CD4-positive, alpha-beta T cell (primary cell): ENCODE measurements around the gene PCDHGB3. TPM values are rescaled to one million over a fixed set of nuclear protein-coding genes. Genes with fewer than 3 reads are reported as not detected.

Source experiments
- ATAC-seq: fragments of 200-7000 bp; cut with Tn5 transposase; one replicate; pipeline ENCODE4 v1.10.0; 2022; ENCODE audit warnings: mild to moderate bottlenecking; ENCODE audit not compliant: poor library complexity
- CTCF ChIA-PET: fragments of 350-600 bp; sonication (Branson Sonifier 250); formaldehyde crosslinking; loops from one replicate; lab custom pipeline; 2021; ENCODE audit warnings: antibody characterized with exemption, inconsistent platforms; lab: Charles Lee
- POLR2A ChIA-PET: fragments of 350-600 bp; sonication (Branson Sonifier 250); formaldehyde crosslinking; loops from one replicate; lab custom pipeline; 2021; ENCODE audit warnings: antibody characterized with exemption, inconsistent platforms; lab: Charles Lee
- DNase-seq, 14 experiments: peaks; one replicate each; pipeline ENCODE4 v3.0.0-alpha.2; 2013 to 2020; ENCODE audit warnings: mixed read lengths in 2 of 14
- H3K27ac ChIP-seq, 2 donors: one replicate each; pipeline versions ENCODE4 v1.5.1 to v1.7.0; 2013; ENCODE audit warnings: low read length in 2 of 2, low read depth in 1 of 2, mild to moderate bottlenecking in 1 of 2
- H3K27me3 ChIP-seq, 2 experiments: 1 replicate in 1 of 2; 2 replicates in 1 of 2; pipeline versions ENCODE4 v1.6.1 to v1.7.0; 2013; ENCODE audit warnings: low read length in 2 of 2, control low read depth in 1 of 2, mild to moderate bottlenecking in 1 of 2, moderate library complexity in 1 of 2; ENCODE audit not compliant: insufficient read depth in 2 of 2, control insufficient read depth in 1 of 2
- H3K36me3 ChIP-seq: one replicate; pipeline ENCODE4 v1.6.1; 2013; ENCODE audit warnings: low read length, control low read depth; ENCODE audit not compliant: insufficient read depth
- H3K4me1 ChIP-seq: one replicate; pipeline ENCODE4 v1.6.1; 2013; ENCODE audit warnings: low read length, control low read depth; ENCODE audit not compliant: insufficient read depth
- H3K4me3 ChIP-seq: one replicate; pipeline ENCODE4 v1.5.1; 2013; ENCODE audit warnings: mild to moderate bottlenecking, low read length, moderate library complexity
- H3K9me3 ChIP-seq, 2 experiments: 1 replicate in 1 of 2; 2 replicates in 1 of 2; pipeline versions ENCODE4 v1.6.1 to v1.7.0; 2013; ENCODE audit warnings: low read length in 2 of 2, mild to moderate bottlenecking in 2 of 2, control low read depth in 1 of 2, moderate library complexity in 1 of 2; ENCODE audit not compliant: control insufficient read depth in 1 of 2, insufficient read depth in 1 of 2
- H3K27ac Mint-ChIP-seq: one replicate; pipeline ENCODE4 v1.8.0; 2020; ENCODE audit warnings: mixed read lengths
- H3K27me3 Mint-ChIP-seq: one replicate; pipeline ENCODE4 v1.8.0; 2021; ENCODE audit warnings: mixed read lengths
- H3K36me3 Mint-ChIP-seq: one replicate; pipeline ENCODE4 v1.8.0; 2021; ENCODE audit warnings: low read depth, mixed read lengths
- H3K4me1 Mint-ChIP-seq: one replicate; pipeline ENCODE4 v1.8.0; 2021; ENCODE audit warnings: low read depth, mixed read lengths
- H3K4me3 Mint-ChIP-seq: one replicate; pipeline ENCODE4 v1.8.0; 2020; ENCODE audit warnings: mild to moderate bottlenecking, mixed read lengths
- H3K9me3 Mint-ChIP-seq: one replicate; pipeline ENCODE4 v1.8.0; 2020; ENCODE audit warnings: mixed read lengths
- intact Hi-C, 2 experiments: fragments of 100-400 bp; cut with DNase I in 1 of 2; cut with micrococcal nuclease in 1 of 2; formaldehyde crosslinking; loops; one replicate each; pipeline versions ENCODE4 v1.15.1 to v1.9.0; 2023 to 2025; cut with DNase I, micrococcal nuclease
- total RNA-seq, 174 experiments: library from RNA in 2 of 174; stranded (reverse) in 2 of 174; gene quantifications; one replicate each; pipeline ENCODE4 v1.2.3 and lab custom pipeline; 2021 to 2026
- TF ChIP-seq, protein P1 (sequence below): fragments of 200-600 bp; IDR thresholded peaks from one replicate; pipeline ENCODE4 v1.8.0; 2022; ENCODE audit warnings: antibody characterized with exemption, mild to moderate bottlenecking

The PCDHGB3 gene
- total RNA-seq, 2 experiments from 2014 or later, result 0.11 to 0.28 TPM

DNA sequence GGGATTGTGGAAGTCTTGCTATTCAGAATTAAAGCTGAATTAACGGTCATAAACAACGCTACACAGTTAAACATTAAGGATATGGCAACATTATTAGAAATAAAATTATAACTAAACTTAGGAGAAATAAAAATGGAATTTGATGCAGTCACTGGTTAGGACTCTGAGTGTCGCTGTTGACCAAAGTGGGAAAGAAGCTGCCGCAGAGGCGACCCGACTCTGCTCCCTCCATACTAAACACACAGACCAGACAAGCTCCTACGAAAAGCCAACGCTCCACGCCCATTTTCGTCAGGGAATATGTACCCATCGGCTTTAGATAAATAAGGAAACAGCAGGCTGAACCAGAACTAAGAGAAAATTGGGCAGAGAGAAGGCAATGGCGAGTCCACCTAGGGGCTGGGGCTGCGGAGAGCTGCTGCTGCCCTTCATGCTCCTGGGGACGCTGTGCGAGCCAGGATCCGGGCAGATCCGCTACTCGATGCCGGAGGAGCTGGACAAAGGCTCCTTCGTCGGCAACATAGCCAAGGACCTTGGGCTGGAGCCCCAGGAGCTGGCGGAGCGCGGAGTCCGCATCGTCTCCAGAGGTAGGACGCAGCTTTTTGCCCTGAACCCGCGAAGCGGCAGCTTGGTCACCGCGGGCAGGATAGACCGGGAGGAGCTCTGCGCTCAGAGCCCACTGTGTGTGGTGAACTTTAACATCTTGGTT lies 5.9 kb upstream of the PCDHGB3 start, which contains the start of gene PCDHGA5:
Gene PCDHGA5, plus strand, starts transcription at position 211 of the 709 bp plus-strand sequence. Its CDS starts 169 bp downstream, at position 380.
- H3K27me3 ChIP-seq, result peaks cover 60 to 84% of the 10 kb centered on the region in 2 experiments
- TF ChIP-seq, protein P1, sequence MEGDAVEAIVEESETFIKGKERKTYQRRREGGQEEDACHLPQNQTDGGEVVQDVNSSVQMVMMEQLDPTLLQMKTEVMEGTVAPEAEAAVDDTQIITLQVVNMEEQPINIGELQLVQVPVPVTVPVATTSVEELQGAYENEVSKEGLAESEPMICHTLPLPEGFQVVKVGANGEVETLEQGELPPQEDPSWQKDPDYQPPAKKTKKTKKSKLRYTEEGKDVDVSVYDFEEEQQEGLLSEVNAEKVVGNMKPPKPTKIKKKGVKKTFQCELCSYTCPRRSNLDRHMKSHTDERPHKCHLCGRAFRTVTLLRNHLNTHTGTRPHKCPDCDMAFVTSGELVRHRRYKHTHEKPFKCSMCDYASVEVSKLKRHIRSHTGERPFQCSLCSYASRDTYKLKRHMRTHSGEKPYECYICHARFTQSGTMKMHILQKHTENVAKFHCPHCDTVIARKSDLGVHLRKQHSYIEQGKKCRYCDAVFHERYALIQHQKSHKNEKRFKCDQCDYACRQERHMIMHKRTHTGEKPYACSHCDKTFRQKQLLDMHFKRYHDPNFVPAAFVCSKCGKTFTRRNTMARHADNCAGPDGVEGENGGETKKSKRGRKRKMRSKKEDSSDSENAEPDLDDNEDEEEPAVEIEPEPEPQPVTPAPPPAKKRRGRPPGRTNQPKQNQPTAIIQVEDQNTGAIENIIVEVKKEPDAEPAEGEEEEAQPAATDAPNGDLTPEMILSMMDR, result no peak
- peaks cover 39% of the 10 kb centered on the region for H3K36me3 Mint-ChIP-seq
- ChIA-PET CTCF (interaction anchor here (0.9 to 1.4 kb wide), 2 partner anchors 33 to 57 kb away, joined by 4 to 6 read pairs; partner anchors contain the start of genes PCDHGA11 and PCDHGB5), POLR2A (interaction anchor here (0.9 kb wide), 1 partner anchor 49 kb away, joined by 3 read pairs; the partner anchor contains the start of gene PCDHGA10)
- intact Hi-C loops, result loop anchor here (10.0 kb wide), 2 partner anchors 51 to 139 kb away; partner anchors contain the start of genes PCDHB14 (in 1 of the 2), PCDHGA10 (in 1 of the 2) and PCDHGB7 (in 1 of the 2)
- H3K9me3 ChIP-seq, result peaks cover 52 to 56% of the 10 kb centered on the region in 2 experiments
- no peak within 1 kb of the TSS for H3K27ac ChIP-seq
- H3K4me3 ChIP-seq, result no peak within 1 kb of the TSS
- H3K4me1 ChIP-seq, result peaks cover 3% of the 10 kb centered on the region
- peaks cover 6% of the 10 kb centered on the region for H3K4me1 Mint-ChIP-seq
- no peak within 1 kb of the TSS for H3K4me3 Mint-ChIP-seq
- peaks cover 28% of the 10 kb centered on the region for H3K9me3 Mint-ChIP-seq
- no peak for ATAC-seq
- no peaks in the 10 kb centered on the region for H3K36me3 ChIP-seq
- peaks cover 89% of the 10 kb centered on the region for H3K27me3 Mint-ChIP-seq
- no peak for DNase-seq
- no peak within 1 kb of the TSS for H3K27ac Mint-ChIP-seq

DNA sequence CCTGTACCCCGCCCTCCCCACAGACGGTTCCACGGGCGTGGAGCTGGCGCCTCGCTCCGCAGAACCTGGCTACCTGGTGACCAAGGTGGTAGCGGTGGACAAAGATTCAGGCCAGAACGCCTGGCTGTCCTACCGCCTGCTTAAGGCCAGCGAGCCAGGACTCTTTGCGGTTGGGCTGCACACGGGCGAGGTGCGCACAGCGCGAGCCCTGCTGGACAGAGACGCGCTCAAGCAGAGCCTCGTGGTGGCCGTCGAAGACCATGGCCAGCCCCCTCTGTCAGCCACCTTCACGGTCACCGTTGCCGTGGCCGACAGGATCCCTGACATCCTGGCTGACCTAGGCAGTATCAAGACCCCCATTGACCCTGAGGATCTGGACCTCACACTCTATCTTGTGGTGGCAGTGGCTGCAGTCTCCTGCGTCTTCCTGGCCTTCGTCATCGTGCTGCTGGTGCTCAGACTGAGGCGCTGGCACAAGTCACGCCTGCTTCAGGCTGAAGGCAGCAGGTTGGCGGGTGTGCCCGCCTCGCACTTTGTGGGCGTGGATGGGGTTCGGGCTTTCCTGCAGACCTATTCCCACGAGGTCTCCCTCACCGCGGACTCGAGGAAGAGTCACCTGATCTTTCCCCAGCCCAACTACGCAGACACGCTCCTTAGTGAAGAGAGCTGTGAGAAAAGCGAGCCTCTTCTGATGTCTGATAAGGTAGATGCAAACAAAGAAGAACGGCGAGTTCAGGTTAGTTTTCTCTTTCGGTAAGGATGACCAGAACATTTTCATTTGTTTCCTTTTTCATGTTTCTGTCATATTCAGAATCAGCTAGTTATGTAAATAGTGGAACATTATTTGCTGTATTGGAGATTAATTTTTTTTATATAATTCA lies 3.8 kb upstream of the PCDHGB3 start:
- Histone ChIP-seq H3K27me3 (peaks cover 62 to 79% of the 10 kb centered on the region in 2 experiments), H3K9me3 (peaks cover 38 to 55% of the 10 kb centered on the region in 2 experiments), H3K36me3 (no peaks in the 10 kb centered on the region), H3K4me1 (peaks cover 8% of the 10 kb centered on the region), H3K27ac (no peak overlapping the region), H3K4me3 (no peak overlapping the region)
- TF ChIP-seq, protein P1, result no peak
- CTCF ChIA-PET, result no interaction called here
- intact Hi-C loops, result loop anchor here (10.0 kb wide), 2 partner anchors 49 to 141 kb away; partner anchors contain the start of genes PCDHB14 (in 1 of the 2), PCDHGA10 (in 1 of the 2) and PCDHGB7 (in 1 of the 2)
- Mint-ChIP-seq H3K4me3 (no peak overlapping the region), H3K4me1 (peaks cover 11% of the 10 kb centered on the region), H3K36me3 (peaks cover 36% of the 10 kb centered on the region), H3K27me3 (peaks cover 89% of the 10 kb centered on the region), H3K9me3 (peaks cover 25% of the 10 kb centered on the region), H3K27ac (no peak overlapping the region)
- POLR2A ChIA-PET, result no interaction called here
- DNase-seq (no peak), ATAC-seq (no peak)
